Measurements from ENCODE around the gene EIF3I. TPM values are rescaled to one million over a fixed set of nuclear protein-coding genes. Genes with fewer than 3 reads are reported as not detected.

EIF3I gene
- total and polyA plus RNA-seq, 2 experiments from 2014 or later: 228 to 274 TPM

DNA sequence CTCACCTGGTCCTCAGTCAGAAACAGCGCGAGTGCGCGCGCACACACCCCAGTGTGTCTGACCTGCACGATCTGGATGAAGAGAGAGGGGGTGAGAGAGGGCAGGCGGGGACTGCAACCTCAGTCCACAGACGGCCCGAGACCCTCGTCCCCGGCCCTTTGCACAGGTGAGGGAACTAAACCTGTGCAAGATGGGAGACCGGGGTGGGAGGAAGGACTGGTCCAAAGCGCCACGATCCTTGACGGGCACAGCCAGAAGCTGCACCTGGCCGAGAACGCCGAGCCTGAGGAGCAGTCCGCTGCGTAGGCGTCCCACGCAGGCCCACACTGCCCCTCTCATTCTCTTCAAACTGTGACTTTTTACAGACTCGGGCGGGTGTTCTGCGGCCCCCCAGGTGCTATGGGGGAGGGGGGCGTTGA is 17.3 kb upstream of the EIF3I start:
- Histone ChIP-seq H4K20me1 (replicated peaks; ENCODE audit: insufficient read depth) (no peaks in the 10 kb centered on the region), H3K27me3 (ENCODE audit: insufficient read depth) (peaks cover 28% of the 10 kb centered on the region), H3K4me3 (peak overlapping the region; percentile 89), H3F3A (replicated peaks; ENCODE audit: low read depth) (peaks cover 20% of the 10 kb centered on the region; the same call in 1 of the 2 replicates), H3K4me2 (peak overlapping the region; percentile 99), H3K79me2 (replicated peaks; ENCODE audit: insufficient read depth) (no peaks in the 10 kb centered on the region), H2AFZ (peak overlapping the region; percentile 99), H3K4me1 (ENCODE audit: insufficient read depth) (peaks cover 17% of the 10 kb centered on the region), H3K27ac (ENCODE audit: low read depth) (no peak overlapping the region), H3K36me3 (ENCODE audit: insufficient read depth) (no peaks in the 10 kb centered on the region), H3K9me2 (ENCODE audit: insufficient read depth) (no peaks in the 10 kb centered on the region)
- peaks cover 44% of the 10 kb centered on the region for H3K27me3 Mint-ChIP-seq (ENCODE audit: insufficient read depth, low read depth, poor library complexity)
- peak overlapping the region; percentile 96 for H3K4me3 Mint-ChIP-seq
- peaks cover 21% of the 10 kb centered on the region for H3K4me1 Mint-ChIP-seq
- H3K36me3 Mint-ChIP-seq (ENCODE audit: low read depth): peaks cover 14% of the 10 kb centered on the region; the same call in 2 of the 3 replicates
- H3K27ac Mint-ChIP-seq: no peak overlapping the region; the same call in 1 of the 2 replicates
- H3K9me3 Mint-ChIP-seq: peaks cover 2% of the 10 kb centered on the region; the same call in 2 of the 3 replicates
- ATAC-seq (peak; percentile 4), DNase-seq (ENCODE audit: low spot score) (peak; percentile 48)
- no peak for TF ChIP-seq JUNB (IDR thresholded peaks at IDR 0.05; ENCODE audit: unreplicated experiment)
- no peak for TF ChIP-seq ZNF331 (CRISPR knock-in tag; IDR thresholded peaks at IDR 0.05; ENCODE audit: low read depth)
- TF ChIP-seq, protein P1, sequence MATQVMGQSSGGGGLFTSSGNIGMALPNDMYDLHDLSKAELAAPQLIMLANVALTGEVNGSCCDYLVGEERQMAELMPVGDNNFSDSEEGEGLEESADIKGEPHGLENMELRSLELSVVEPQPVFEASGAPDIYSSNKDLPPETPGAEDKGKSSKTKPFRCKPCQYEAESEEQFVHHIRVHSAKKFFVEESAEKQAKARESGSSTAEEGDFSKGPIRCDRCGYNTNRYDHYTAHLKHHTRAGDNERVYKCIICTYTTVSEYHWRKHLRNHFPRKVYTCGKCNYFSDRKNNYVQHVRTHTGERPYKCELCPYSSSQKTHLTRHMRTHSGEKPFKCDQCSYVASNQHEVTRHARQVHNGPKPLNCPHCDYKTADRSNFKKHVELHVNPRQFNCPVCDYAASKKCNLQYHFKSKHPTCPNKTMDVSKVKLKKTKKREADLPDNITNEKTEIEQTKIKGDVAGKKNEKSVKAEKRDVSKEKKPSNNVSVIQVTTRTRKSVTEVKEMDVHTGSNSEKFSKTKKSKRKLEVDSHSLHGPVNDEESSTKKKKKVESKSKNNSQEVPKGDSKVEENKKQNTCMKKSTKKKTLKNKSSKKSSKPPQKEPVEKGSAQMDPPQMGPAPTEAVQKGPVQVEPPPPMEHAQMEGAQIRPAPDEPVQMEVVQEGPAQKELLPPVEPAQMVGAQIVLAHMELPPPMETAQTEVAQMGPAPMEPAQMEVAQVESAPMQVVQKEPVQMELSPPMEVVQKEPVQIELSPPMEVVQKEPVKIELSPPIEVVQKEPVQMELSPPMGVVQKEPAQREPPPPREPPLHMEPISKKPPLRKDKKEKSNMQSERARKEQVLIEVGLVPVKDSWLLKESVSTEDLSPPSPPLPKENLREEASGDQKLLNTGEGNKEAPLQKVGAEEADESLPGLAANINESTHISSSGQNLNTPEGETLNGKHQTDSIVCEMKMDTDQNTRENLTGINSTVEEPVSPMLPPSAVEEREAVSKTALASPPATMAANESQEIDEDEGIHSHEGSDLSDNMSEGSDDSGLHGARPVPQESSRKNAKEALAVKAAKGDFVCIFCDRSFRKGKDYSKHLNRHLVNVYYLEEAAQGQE (IDR thresholded peaks at IDR 0.05; ENCODE audit: unreplicated experiment): no peak
- no peak for TF ChIP-seq CREB1 (CRISPR knock-in tag; IDR thresholded peaks at IDR 0.05; ENCODE audit: low read depth)
- no peak for TF ChIP-seq ZNF114 (CRISPR knock-in tag; IDR thresholded peaks at IDR 0.05)
- no peak for TF ChIP-seq POLR2AphosphoS5 (IDR thresholded peaks at IDR 0.05; ENCODE audit: low read depth)
- TF ChIP-seq EZH2phosphoT487 (IDR thresholded peaks at IDR 0.05; ENCODE audit: unreplicated experiment): no peak
- TF ChIP-seq NANOG (IDR thresholded peaks at IDR 0.05; ENCODE audit: borderline replicate concordance): no peak
- TF ChIP-seq, protein P2, sequence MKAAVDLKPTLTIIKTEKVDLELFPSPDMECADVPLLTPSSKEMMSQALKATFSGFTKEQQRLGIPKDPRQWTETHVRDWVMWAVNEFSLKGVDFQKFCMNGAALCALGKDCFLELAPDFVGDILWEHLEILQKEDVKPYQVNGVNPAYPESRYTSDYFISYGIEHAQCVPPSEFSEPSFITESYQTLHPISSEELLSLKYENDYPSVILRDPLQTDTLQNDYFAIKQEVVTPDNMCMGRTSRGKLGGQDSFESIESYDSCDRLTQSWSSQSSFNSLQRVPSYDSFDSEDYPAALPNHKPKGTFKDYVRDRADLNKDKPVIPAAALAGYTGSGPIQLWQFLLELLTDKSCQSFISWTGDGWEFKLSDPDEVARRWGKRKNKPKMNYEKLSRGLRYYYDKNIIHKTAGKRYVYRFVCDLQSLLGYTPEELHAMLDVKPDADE (IDR thresholded peaks at IDR 0.05): no peak
- TF ChIP-seq EZH2 (IDR thresholded peaks at IDR 0.05; ENCODE audit: low read depth, unreplicated experiment): no peak
- TF ChIP-seq, protein P3, sequence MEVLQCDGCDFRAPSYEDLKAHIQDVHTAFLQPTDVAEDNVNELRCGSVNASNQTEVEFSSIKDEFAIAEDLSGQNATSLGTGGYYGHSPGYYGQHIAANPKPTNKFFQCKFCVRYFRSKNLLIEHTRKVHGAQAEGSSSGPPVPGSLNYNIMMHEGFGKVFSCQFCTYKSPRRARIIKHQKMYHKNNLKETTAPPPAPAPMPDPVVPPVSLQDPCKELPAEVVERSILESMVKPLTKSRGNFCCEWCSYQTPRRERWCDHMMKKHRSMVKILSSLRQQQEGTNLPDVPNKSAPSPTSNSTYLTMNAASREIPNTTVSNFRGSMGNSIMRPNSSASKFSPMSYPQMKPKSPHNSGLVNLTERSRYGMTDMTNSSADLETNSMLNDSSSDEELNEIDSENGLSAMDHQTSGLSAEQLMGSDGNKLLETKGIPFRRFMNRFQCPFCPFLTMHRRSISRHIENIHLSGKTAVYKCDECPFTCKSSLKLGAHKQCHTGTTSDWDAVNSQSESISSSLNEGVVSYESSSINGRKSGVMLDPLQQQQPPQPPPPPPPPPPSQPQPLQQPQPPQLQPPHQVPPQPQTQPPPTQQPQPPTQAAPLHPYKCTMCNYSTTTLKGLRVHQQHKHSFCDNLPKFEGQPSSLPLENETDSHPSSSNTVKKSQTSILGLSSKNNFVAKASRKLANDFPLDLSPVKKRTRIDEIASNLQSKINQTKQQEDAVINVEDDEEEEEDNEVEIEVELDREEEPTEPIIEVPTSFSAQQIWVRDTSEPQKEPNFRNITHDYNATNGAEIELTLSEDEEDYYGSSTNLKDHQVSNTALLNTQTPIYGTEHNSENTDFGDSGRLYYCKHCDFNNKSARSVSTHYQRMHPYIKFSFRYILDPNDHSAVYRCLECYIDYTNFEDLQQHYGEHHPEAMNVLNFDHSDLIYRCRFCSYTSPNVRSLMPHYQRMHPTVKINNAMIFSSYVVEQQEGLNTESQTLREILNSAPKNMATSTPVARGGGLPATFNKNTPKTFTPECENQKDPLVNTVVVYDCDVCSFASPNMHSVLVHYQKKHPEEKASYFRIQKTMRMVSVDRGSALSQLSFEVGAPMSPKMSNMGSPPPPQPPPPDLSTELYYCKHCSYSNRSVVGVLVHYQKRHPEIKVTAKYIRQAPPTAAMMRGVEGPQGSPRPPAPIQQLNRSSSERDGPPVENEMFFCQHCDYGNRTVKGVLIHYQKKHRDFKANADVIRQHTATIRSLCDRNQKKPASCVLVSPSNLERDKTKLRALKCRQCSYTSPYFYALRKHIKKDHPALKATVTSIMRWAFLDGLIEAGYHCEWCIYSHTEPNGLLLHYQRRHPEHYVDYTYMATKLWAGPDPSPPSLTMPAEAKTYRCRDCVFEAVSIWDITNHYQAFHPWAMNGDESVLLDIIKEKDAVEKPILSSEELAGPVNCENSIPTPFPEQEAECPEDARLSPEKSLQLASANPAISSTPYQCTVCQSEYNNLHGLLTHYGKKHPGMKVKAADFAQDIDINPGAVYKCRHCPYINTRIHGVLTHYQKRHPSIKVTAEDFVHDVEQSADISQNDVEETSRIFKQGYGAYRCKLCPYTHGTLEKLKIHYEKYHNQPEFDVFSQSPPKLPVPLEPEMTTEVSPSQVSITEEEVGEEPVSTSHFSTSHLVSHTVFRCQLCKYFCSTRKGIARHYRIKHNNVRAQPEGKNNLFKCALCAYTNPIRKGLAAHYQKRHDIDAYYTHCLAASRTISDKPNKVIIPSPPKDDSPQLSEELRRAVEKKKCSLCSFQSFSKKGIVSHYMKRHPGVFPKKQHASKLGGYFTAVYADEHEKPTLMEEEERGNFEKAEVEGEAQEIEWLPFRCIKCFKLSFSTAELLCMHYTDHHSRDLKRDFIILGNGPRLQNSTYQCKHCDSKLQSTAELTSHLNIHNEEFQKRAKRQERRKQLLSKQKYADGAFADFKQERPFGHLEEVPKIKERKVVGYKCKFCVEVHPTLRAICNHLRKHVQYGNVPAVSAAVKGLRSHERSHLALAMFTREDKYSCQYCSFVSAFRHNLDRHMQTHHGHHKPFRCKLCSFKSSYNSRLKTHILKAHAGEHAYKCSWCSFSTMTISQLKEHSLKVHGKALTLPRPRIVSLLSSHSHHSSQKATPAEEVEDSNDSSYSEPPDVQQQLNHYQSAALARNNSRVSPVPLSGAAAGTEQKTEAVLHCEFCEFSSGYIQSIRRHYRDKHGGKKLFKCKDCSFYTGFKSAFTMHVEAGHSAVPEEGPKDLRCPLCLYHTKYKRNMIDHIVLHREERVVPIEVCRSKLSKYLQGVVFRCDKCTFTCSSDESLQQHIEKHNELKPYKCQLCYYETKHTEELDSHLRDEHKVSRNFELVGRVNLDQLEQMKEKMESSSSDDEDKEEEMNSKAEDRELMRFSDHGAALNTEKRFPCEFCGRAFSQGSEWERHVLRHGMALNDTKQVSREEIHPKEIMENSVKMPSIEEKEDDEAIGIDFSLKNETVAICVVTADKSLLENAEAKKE (CRISPR knock-in tag; IDR thresholded peaks at IDR 0.05): no peak
- TF ChIP-seq, protein P4, sequence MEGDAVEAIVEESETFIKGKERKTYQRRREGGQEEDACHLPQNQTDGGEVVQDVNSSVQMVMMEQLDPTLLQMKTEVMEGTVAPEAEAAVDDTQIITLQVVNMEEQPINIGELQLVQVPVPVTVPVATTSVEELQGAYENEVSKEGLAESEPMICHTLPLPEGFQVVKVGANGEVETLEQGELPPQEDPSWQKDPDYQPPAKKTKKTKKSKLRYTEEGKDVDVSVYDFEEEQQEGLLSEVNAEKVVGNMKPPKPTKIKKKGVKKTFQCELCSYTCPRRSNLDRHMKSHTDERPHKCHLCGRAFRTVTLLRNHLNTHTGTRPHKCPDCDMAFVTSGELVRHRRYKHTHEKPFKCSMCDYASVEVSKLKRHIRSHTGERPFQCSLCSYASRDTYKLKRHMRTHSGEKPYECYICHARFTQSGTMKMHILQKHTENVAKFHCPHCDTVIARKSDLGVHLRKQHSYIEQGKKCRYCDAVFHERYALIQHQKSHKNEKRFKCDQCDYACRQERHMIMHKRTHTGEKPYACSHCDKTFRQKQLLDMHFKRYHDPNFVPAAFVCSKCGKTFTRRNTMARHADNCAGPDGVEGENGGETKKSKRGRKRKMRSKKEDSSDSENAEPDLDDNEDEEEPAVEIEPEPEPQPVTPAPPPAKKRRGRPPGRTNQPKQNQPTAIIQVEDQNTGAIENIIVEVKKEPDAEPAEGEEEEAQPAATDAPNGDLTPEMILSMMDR (conservative IDR thresholded peaks at IDR 0.05; ENCODE audit: low read depth in 2 of 2): no peak
- TF ChIP-seq STAT1 (IDR thresholded peaks at IDR 0.05; ENCODE audit: unreplicated experiment): no peak

All from GM23338 (cell line).